ENCODE data around the gene TMTC4.

The TMTC4 gene

DNA sequence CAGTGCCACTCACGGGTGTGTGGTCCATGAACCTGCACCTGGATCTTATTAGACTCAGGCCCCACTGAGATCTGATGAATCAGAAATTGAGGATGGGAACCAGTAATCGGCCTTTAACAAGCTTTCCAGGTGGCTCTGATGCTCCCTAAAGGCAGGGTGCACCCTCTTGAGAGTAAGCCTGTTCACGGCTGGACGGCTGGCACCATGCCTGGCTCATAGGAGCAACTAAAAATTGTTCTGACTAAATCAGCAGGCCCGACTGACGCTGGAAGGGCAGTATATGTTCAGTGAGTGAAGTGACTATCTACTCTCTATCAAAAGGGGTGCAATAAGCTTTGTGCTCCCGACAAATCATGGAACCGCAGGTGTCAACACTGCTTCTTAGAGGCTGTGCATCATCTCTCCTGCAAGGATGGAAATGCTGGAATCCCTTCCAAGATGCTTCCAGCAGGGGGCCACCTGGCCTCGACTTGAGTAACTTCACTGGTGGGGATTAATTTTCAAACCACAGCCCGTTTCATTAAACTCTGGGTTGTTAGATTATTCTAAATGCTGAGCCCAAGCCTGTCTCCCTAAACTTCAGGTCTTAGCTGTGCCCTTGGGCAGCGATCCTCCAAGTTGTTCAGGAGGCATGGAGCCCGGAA lies 28.4 kb downstream of the TMTC4 start:
- peak; percentile 65 for TF ChIP-seq CTCF (IDR thresholded peaks at IDR 0.05; ENCODE audit: control insufficient read depth, insufficient read depth, low read depth, low read length, missing control alignments)
- no peak overlapping the region for H3K4me3 ChIP-seq (ENCODE audit: control insufficient read depth, low read depth, low read length)
- DNase-seq (ENCODE audit: low read depth), result no peak

- no peak overlapping the region for H3K4me3 ChIP-seq (ENCODE audit: control insufficient read depth, low read depth, low read length)
- TF ChIP-seq CTCF (IDR thresholded peaks at IDR 0.05; ENCODE audit: control insufficient read depth, insufficient read depth, low read depth, low read length, missing control alignments), result no peak
- DNase-seq (ENCODE audit: low read depth), result no peak
Measured at GRCh38 chr13:100645382-100645781, 29.2 kb downstream of the TMTC4 start.

- TF ChIP-seq CTCF (IDR thresholded peaks at IDR 0.05; ENCODE audit: control insufficient read depth, insufficient read depth, low read depth, low read length, missing control alignments), result no peak
- DNase-seq (ENCODE audit: low read depth), result no peak
- no peak overlapping the region for H3K4me3 ChIP-seq (ENCODE audit: control insufficient read depth, low read depth, low read length)
Measured at GRCh38 chr13:100644371-100644770, 30.2 kb downstream of the TMTC4 start.

DNA sequence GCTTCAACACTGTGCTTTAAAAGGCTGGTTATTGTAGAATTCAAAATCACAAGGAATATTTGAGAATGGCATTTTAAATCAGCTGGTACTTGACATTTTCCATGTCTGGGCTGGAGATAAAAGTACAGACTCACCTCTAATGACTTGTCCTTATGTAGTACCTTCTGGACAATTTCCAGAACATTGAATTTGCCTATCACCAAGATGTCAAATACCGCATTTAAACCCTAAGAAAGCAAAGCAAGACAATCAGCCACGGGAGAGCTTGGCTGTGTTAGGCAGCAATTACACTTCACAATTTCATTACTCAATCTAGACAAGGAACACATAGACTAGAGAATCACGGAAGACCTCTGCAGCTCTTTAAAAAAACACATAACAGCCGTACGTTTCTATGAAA lies 36.8 kb downstream of the TMTC4 start:
- no peak for DNase-seq (ENCODE audit: low read depth)
- TF ChIP-seq CTCF (IDR thresholded peaks at IDR 0.05; ENCODE audit: control insufficient read depth, insufficient read depth, low read depth, low read length, missing control alignments), result no peak
- no peak overlapping the region for H3K4me3 ChIP-seq (ENCODE audit: control insufficient read depth, low read depth, low read length)

DNA sequence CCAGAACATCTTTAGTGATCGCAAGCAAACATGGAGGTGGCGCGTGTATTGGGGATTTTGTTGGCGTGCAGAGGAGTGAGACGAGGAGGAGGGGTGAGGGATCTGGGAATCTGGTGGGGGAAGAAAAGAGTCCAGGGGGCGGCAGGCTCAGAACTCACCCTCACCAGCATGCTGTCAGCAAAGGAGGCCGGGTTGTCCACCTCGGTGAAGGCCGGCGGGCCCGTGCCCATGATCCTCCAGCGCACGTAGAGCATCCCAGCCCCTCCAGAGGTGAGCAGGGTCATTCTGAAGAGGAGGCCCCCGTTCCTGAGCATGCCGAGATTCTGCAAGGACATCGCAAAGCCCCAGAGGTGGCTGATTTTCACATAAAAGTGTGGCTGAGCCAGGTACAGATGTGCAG lies 37.2 kb downstream of the TMTC4 start:
- TF ChIP-seq CTCF (IDR thresholded peaks at IDR 0.05; ENCODE audit: control insufficient read depth, insufficient read depth, low read depth, low read length, missing control alignments), result no peak
- no peak for DNase-seq (ENCODE audit: low read depth)
- H3K4me3 ChIP-seq (ENCODE audit: control insufficient read depth, low read depth, low read length), result no peak overlapping the region

DNA sequence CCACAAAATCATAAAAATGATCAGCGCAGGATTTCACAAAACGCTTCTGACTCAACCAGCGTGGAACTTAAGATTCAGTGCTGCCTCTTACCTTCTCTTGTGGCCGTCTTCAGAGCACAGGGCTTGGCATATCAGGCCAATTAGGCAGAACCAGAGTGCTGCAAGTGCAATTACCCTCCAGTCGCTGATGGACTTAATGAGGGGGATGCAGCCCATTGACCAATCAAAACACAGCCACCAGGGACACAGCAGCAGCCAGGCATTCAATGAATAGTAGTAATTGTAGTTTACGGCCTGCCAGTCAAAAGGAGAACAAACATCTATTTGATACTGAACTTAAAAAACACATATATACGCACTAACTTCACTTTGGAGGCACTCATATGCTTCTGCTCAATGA lies 38.2 kb downstream of the TMTC4 start:
- no peak overlapping the region for H3K4me3 ChIP-seq (ENCODE audit: control insufficient read depth, low read depth, low read length)
- no peak for DNase-seq (ENCODE audit: low read depth)
- no peak for TF ChIP-seq CTCF (IDR thresholded peaks at IDR 0.05; ENCODE audit: control insufficient read depth, insufficient read depth, low read depth, low read length, missing control alignments)

- TF ChIP-seq CTCF (IDR thresholded peaks at IDR 0.05; ENCODE audit: control insufficient read depth, insufficient read depth, low read depth, low read length, missing control alignments), result no peak
- no peak for DNase-seq (ENCODE audit: low read depth)
- H3K4me3 ChIP-seq (ENCODE audit: control insufficient read depth, low read depth, low read length), result no peak overlapping the region
Measured at GRCh38 chr13:100636004-100636403, 38.6 kb downstream of the TMTC4 start.

Measured in AG09309 (cell line).